Gastroesophageal sphincter (tissue), 4 donors: ENCODE measurements around the gene SLCO1A2. TPM values are rescaled to one million over a fixed set of nuclear protein-coding genes. Genes with fewer than 3 reads are reported as not detected.
"Not testable (repeated sequence)": the region's sequence is repeated elsewhere in the genome, so short reads cannot be mapped to it uniquely, and the experiment has no call there.

ENCODE experiments used
- ATAC-seq: fragments of 150-250 bp; one replicate; pipeline ENCODE4 v1.9.1; 2016; ENCODE audit warnings: mild to moderate bottlenecking, moderate library complexity
- H3K27ac ChIP-seq, 4 donors: fragments of 200-600 bp; sonication (generic) in 3 of 4; 1 replicate in 3 of 4; 2 replicates in 1 of 4; pipeline ENCODE4 v1.5.1; 2016 to 2019
- H3K27me3 ChIP-seq: fragments of 200-600 bp; sonication (generic); one replicate; pipeline ENCODE4 v1.5.1; 2019
- H3K36me3 ChIP-seq, 2 donors: fragments of 200-600 bp; sonication (generic); one replicate each; pipeline ENCODE4 v1.5.1; 2019; ENCODE audit warnings: control low read depth in 1 of 2
- H3K4me1 ChIP-seq, 3 donors: fragments of 200-600 bp; sonication (generic); 1 replicate in 2 of 3; 2 replicates in 1 of 3; pipeline ENCODE4 v1.5.1; 2016 to 2019; ENCODE audit warnings: control low read depth in 2 of 3
- H3K4me3 ChIP-seq, 2 donors: fragments of 200-600 bp; sonication (generic); one replicate each; pipeline ENCODE4 v1.5.1; 2019; ENCODE audit warnings: mild to moderate bottlenecking in 1 of 2, moderate library complexity in 1 of 2
- H3K9me3 ChIP-seq, 3 donors: fragments of 200-600 bp; sonication (generic); one replicate each; pipeline ENCODE4 v1.5.1; 2017 to 2019; ENCODE audit warnings: control low read depth in 2 of 3
- CTCF ChIP-seq, 4 experiments: fragments of 200-600 bp in 2 of 4; fragments of 450-650 bp in 2 of 4; sonication (generic) in 1 of 4; IDR thresholded peaks; one replicate each; pipeline ENCODE4 v1.5.1; 2017 to 2019; ENCODE audit warnings: antibody characterized with exemption in 4 of 4, mild to moderate bottlenecking in 2 of 4, moderate library complexity in 2 of 4
- EP300 ChIP-seq: sonication (generic); formaldehyde crosslinking; IDR thresholded peaks from one replicate; pipeline ENCODE4 v1.6.1; 2017; ENCODE audit warnings: antibody characterized with exemption, mild to moderate bottlenecking
- POLR2A ChIP-seq, 2 donors: fragments of 450-650 bp; IDR thresholded peaks; one replicate each; pipeline ENCODE4 v1.6.1; 2017; ENCODE audit warnings: antibody characterized with exemption in 2 of 2, mild to moderate bottlenecking in 2 of 2, moderate library complexity in 1 of 2
- POLR2AphosphoS5 ChIP-seq: sonication (generic); formaldehyde crosslinking; IDR thresholded peaks from one replicate; pipeline ENCODE4 v1.6.1; 2017; ENCODE audit warnings: antibody characterized with exemption
- WGBS, 2 donors: methylation state at CpG; one replicate each; pipeline ENCODE4 v1.1.5; 2018; ENCODE audit warnings: low coverage in 1 of 2; 5-methylcytosine and 5-hydroxymethylcytosine counted together
- total RNA-seq, 4 donors: library from RNA; depleted of rRNA; stranded (reverse); fragments of >200 nt; gene quantifications; one replicate each; pipeline ENCODE4 v1.1.0, GENCODE V29; 2016

Gene SLCO1A2
- total RNA-seq, 4 donors from 2014 or later, result 0.04 TPM; not detected in 3

DNA sequence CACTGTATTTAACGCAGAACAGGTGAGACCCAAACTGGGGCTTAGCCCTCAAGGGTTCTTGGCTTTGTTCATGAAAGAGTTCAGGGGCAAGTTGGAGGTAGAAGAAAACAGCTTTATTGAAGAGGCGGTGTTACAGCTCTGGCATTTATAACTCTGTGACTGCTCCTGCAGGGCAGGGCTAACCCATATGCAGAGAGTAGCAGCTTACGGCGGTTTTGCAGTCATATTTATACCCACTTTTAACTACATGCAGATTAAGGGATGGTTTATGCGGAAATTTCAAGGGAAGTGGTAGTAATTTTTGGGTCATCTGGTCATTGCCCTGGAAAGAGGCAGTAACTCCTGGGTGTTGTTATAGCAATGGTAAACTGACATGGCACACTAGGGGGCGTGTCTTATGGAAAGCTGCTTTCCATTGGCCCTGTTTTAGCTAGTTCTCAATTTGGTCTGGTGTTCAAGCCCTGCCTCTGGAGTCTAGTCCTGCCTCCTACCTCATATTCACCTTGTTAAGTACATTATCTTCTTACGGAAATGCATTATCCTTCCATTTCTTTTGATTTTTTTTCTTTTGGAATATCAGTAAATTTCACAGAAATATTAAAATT lies 36.2 kb upstream of the SLCO1A2 start:
- Histone ChIP-seq H3K4me1 (no peaks in the 10 kb centered on the region), H3K36me3 (no peaks in the 10 kb centered on the region), H3K27me3 (no peaks in the 10 kb centered on the region), H3K27ac (no peak overlapping the region), H3K4me3 (no peak overlapping the region), H3K9me3 (no peaks in the 10 kb centered on the region)
- ATAC-seq, result no peak
- WGBS, 2 donors, result 79 to 90% methylated on average over 7 of the region's 7 CpGs
- TF ChIP-seq POLR2A (IDR thresholded peaks at IDR 0.05) (no peak), CTCF (IDR thresholded peaks at IDR 0.05) (no peak), POLR2AphosphoS5 (no peak), EP300 (no peak)

DNA sequence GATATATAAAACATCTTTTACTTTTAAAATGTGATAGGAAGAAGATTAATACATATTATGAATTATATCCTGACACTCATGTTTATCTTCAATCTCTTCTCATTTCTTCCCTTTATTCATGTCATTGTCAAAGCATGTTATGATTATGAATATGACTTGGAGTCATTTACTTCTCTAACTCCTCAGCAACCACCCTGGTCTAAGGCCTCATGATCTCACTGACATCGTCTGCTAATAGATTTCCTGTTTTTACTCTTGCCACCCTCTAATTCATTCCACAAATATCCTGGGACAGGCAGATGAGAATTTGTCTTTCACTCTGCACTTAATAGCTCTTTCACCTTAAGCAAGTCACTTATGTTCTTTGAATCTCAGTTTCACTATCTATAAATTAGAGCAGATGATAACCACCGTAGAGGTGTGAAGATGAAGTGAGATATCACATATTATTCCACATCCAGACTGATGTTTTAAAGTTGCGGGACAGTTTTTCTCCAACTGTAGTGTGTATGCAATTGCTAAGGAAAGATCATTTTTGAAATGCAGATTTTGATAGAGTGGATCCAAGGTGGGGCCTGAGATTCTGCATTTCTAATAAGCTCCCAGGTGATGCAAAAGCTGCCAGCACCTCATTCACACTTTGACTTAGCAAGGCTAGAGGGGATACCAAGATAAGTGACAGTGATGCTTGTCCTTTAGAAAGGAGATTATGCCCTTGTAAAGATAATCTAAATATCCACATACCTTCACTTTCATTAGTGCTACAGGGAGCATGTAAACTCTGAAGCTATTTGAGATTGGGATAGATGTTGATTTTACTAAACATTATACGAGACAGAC lies 34.6 kb upstream of the SLCO1A2 start:
- H3K27ac ChIP-seq, result no peak overlapping the region
- H3K4me3 ChIP-seq, result no peak overlapping the region
- TF ChIP-seq EP300, result no peak
- TF ChIP-seq POLR2A (IDR thresholded peaks at IDR 0.05), result no peak
- no peak for TF ChIP-seq POLR2AphosphoS5
- no peak for TF ChIP-seq CTCF (IDR thresholded peaks at IDR 0.05)
- no peaks in the 10 kb centered on the region for H3K4me1 ChIP-seq
- ATAC-seq, result no peak
- no peaks in the 10 kb centered on the region for H3K36me3 ChIP-seq
- no peaks in the 10 kb centered on the region for H3K9me3 ChIP-seq
- WGBS, 2 donors, result 37 to 48% methylated on average over 4 of the region's 4 CpGs
- no peaks in the 10 kb centered on the region for H3K27me3 ChIP-seq

GRCh38 chr12:21360632-21361031 lies 25.9 kb upstream of the SLCO1A2 start:
- WGBS, 2 donors, result 100% methylated on average over 1 of the region's 10 CpGs; no CpG with 5 or more reads in 1 of the 2 donors
- not testable (repeated sequence) for ATAC-seq, H3K27ac ChIP-seq, H3K9me3 ChIP-seq, H3K4me1 ChIP-seq, H3K36me3 ChIP-seq, H3K4me3 ChIP-seq, H3K27me3 ChIP-seq

DNA sequence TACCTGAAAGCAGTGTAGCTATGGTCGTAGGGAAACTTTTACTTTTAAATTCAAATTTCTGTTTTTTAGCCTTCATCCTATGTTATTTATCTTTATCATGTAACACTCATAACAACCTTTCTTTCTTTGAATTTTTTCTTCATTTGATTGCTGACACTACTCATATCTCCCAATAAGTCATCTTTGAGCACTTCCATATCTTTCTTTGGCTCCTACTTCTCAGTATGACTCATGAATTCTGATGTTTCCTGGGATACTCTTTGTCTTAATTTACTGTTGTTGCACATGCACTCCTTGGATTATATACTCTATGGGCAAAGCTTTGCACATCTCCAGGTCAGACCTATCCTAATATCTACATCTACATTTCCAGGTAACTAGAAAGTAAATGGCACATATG lies 19.9 kb upstream of the SLCO1A2 start:
- no peak overlapping the region for H3K27ac ChIP-seq
- 85 to 92% methylated on average over 1 of the region's 1 CpG for WGBS, 2 donors
- H3K4me3 ChIP-seq, result no peak overlapping the region
- H3K36me3 ChIP-seq, result no peaks in the 10 kb centered on the region
- ATAC-seq, result no peak
- peaks cover 0 to 9% (median 0%) of the 10 kb centered on the region in 3 donors for H3K4me1 ChIP-seq
- no peak for TF ChIP-seq EP300
- no peak for TF ChIP-seq POLR2AphosphoS5
- TF ChIP-seq CTCF (IDR thresholded peaks at IDR 0.05), result no peak
- TF ChIP-seq POLR2A (IDR thresholded peaks at IDR 0.05), result no peak
- H3K27me3 ChIP-seq, result no peaks in the 10 kb centered on the region
- no peaks in the 10 kb centered on the region for H3K9me3 ChIP-seq

DNA sequence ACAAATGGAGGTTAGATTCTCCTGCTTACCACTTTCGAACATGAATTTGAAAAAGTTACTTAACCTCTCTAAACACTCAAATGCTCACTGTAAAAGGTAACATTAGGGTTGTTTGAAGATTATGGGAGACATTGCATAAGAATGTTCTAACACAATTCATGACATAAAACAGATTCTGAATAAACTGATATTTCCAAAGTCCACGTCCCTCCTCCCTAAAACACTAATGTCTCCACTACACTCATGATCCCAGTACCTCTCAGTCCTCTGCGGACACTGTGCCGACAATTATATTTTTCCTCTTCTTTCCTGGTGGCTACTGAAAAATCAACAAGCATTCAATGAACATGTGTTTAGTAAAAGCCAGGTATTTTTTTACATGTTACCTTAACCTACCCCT lies 19.2 kb upstream of the SLCO1A2 start:
- Histone ChIP-seq H3K36me3 (no peaks in the 10 kb centered on the region), H3K9me3 (no peaks in the 10 kb centered on the region), H3K27me3 (no peaks in the 10 kb centered on the region), H3K27ac (no peak overlapping the region), H3K4me1 (peaks cover 0 to 9% (median 0%) of the 10 kb centered on the region in 3 donors), H3K4me3 (no peak overlapping the region)
- no peak for ATAC-seq
- TF ChIP-seq POLR2A (IDR thresholded peaks at IDR 0.05) (no peak), EP300 (no peak), CTCF (IDR thresholded peaks at IDR 0.05) (no peak)
- 54 to 69% methylated on average over 4 of the region's 4 CpGs for WGBS, 2 donors
